Measurements from ENCODE around the gene PYGB. TPM values are rescaled to one million over a fixed set of nuclear protein-coding genes. Genes with fewer than 3 reads are reported as not detected.

The PYGB gene
- total and polyA plus RNA-seq, 2 experiments from 2014 or later, result 45.3 to 61.1 TPM

GRCh38 chr20:25251019-25251418 lies 3.1 kb downstream of the PYGB start:
- Histone ChIP-seq H3K4me1 (ENCODE audit: insufficient read depth) (peaks cover 34% of the 10 kb centered on the region), H3K9me2 (replicated peaks; ENCODE audit: insufficient read depth) (no peaks in the 10 kb centered on the region), H3K4me2 (peak overlapping the region; percentile 99), H3K79me2 (peaks cover 74% of the 10 kb centered on the region), H3K36me3 (replicated peaks; ENCODE audit: insufficient read depth, low read depth) (no peaks in the 10 kb centered on the region), H3K4me3 (no peak overlapping the region), H3K9me3 (ENCODE audit: low read depth) (no peaks in the 10 kb centered on the region), H2AFZ (no peak overlapping the region), H3K27me3 (no peaks in the 10 kb centered on the region), H4K20me1 (ENCODE audit: insufficient read depth, poor library complexity, severe bottlenecking) (peaks cover 10% of the 10 kb centered on the region), H3K27ac (no peak overlapping the region)
- WGBS (ENCODE audit: low lambda C conversion rate, missing lambda C conversion rate), result 95% methylated on average over 9 of the region's 9 CpGs
- TF ChIP-seq EZH2phosphoT487 (IDR thresholded peaks at IDR 0.05; ENCODE audit: low read depth, severe bottlenecking, unreplicated experiment) (no peak), CTCF (IDR thresholded peaks at IDR 0.05; ENCODE audit: poor library complexity) (no peak), EZH2 (IDR thresholded peaks at IDR 0.05; ENCODE audit: borderline replicate concordance) (no peak)
- peak; percentile 0 for DNase-seq (ENCODE audit: low spot score)

- Histone ChIP-seq H3K9me2 (replicated peaks; ENCODE audit: insufficient read depth) (no peaks in the 10 kb centered on the region), H2AFZ (no peak overlapping the region), H4K20me1 (ENCODE audit: insufficient read depth, poor library complexity, severe bottlenecking) (peaks cover 10% of the 10 kb centered on the region), H3K9me3 (ENCODE audit: low read depth) (no peaks in the 10 kb centered on the region), H3K4me3 (no peak overlapping the region), H3K27ac (no peak overlapping the region), H3K27me3 (no peaks in the 10 kb centered on the region), H3K36me3 (replicated peaks; ENCODE audit: insufficient read depth, low read depth) (no peaks in the 10 kb centered on the region), H3K4me1 (ENCODE audit: insufficient read depth) (peaks cover 34% of the 10 kb centered on the region), H3K4me2 (no peak overlapping the region), H3K79me2 (peaks cover 79% of the 10 kb centered on the region)
- TF ChIP-seq EZH2 (IDR thresholded peaks at IDR 0.05; ENCODE audit: borderline replicate concordance), result no peak
- TF ChIP-seq CTCF (IDR thresholded peaks at IDR 0.05; ENCODE audit: poor library complexity), result no peak
- no peak for TF ChIP-seq EZH2phosphoT487 (IDR thresholded peaks at IDR 0.05; ENCODE audit: low read depth, severe bottlenecking, unreplicated experiment)
- peak; percentile 1 for DNase-seq (ENCODE audit: low spot score)
- 78% methylated on average over 4 of the region's 4 CpGs for WGBS (ENCODE audit: low lambda C conversion rate, missing lambda C conversion rate)
Observed at GRCh38 chr20:25251558-25251957, 3.7 kb downstream of the PYGB start.

- Histone ChIP-seq H3K4me3 (no peak overlapping the region), H3K27me3 (no peaks in the 10 kb centered on the region), H2AFZ (no peak overlapping the region), H4K20me1 (ENCODE audit: insufficient read depth, poor library complexity, severe bottlenecking) (peaks cover 10% of the 10 kb centered on the region), H3K9me3 (ENCODE audit: low read depth) (no peaks in the 10 kb centered on the region), H3K9me2 (replicated peaks; ENCODE audit: insufficient read depth) (no peaks in the 10 kb centered on the region), H3K4me1 (ENCODE audit: insufficient read depth) (peaks cover 27% of the 10 kb centered on the region), H3K36me3 (replicated peaks; ENCODE audit: insufficient read depth, low read depth) (no peaks in the 10 kb centered on the region), H3K79me2 (peaks cover 86% of the 10 kb centered on the region), H3K27ac (peak overlapping the region; percentile 76), H3K4me2 (no peak overlapping the region)
- peak; percentile 9 for DNase-seq (ENCODE audit: low spot score)
- WGBS (ENCODE audit: low lambda C conversion rate, missing lambda C conversion rate), result 69% methylated on average over 6 of the region's 6 CpGs
- TF ChIP-seq EZH2 (IDR thresholded peaks at IDR 0.05; ENCODE audit: borderline replicate concordance) (no peak), CTCF (IDR thresholded peaks at IDR 0.05; ENCODE audit: poor library complexity) (no peak), EZH2phosphoT487 (IDR thresholded peaks at IDR 0.05; ENCODE audit: low read depth, severe bottlenecking, unreplicated experiment) (no peak)
Observed at GRCh38 chr20:25252230-25252651, 4.4 kb downstream of the PYGB start.

Measured in hepatocyte (in vitro differentiated cells).